GM21381 (cell line): Measurements from ENCODE around the gene PPTC7.
A peak's percentile ranks its signal among the peaks of the same experiment; 100 is the strongest.
"Not testable (repeated sequence)": the region's sequence is repeated elsewhere in the genome, so short reads cannot be mapped to it uniquely, and the experiment has no call there.

Source experiments
- ATAC-seq: cut with Tn5 transposase; IDR thresholded peaks from one replicate; pipeline ENCODE4 v1.9.1; 2021; ENCODE audit warnings: mild to moderate bottlenecking, moderate library complexity; ENCODE audit not compliant: unreplicated experiment

The PPTC7 gene

GRCh38 chr12:110537605-110538409 lies 45.3 kb downstream of the PPTC7 start:
- ATAC-seq = no peak

- ATAC-seq = no peak
These were observed 46.1 kb downstream of the PPTC7 start for GRCh38 chr12:110536834-110537604.

GRCh38 chr12:110534811-110535210 lies 48.3 kb downstream of the PPTC7 start:
- no peak for ATAC-seq

GRCh38 chr12:110533607-110534006 lies 49.5 kb downstream of the PPTC7 start:
- no peak for ATAC-seq

- ATAC-seq = no peak
These were observed 50.5 kb downstream of the PPTC7 start for GRCh38 chr12:110532644-110533043.

- peak; percentile 86 for ATAC-seq
These were observed 51.3 kb downstream of the PPTC7 start for GRCh38 chr12:110531741-110532333.

- ATAC-seq = no peak
These were observed 52.6 kb downstream of the PPTC7 start for GRCh38 chr12:110530511-110530910.

GRCh38 chr12:110528277-110528839 lies 54.8 kb downstream of the PPTC7 start:
- no peak for ATAC-seq

- ATAC-seq = not testable (repeated sequence)
These were observed 62.0 kb downstream of the PPTC7 start for GRCh38 chr12:110520876-110521712.

- ATAC-seq = not testable (repeated sequence)
These were observed 65.1 kb downstream of the PPTC7 start for GRCh38 chr12:110518014-110518413.

GRCh38 chr12:110516995-110517394 lies 66.1 kb downstream of the PPTC7 start:
- ATAC-seq = no peak

GRCh38 chr12:110514363-110514762 lies 68.8 kb downstream of the PPTC7 start:
- ATAC-seq = no peak

GRCh38 chr12:110513842-110514241 lies 69.3 kb downstream of the PPTC7 start:
- no peak for ATAC-seq

- ATAC-seq = no peak
These were observed 75.0 kb downstream of the PPTC7 start for GRCh38 chr12:110508071-110508586.

- ATAC-seq = no peak
These were observed 77.8 kb downstream of the PPTC7 start for GRCh38 chr12:110505332-110505731.

- no peak for ATAC-seq
These were observed 79.7 kb downstream of the PPTC7 start for GRCh38 chr12:110503432-110503831.

GRCh38 chr12:110501752-110502738 lies 81.1 kb downstream of the PPTC7 start, which contains the start of the genes RAD9B and VPS29:
RAD9B (plus strand) TSS chr12:110502331; CDS start chr12:110502338, 7 bp downstream.
VPS29 (minus strand) TSS chr12:110502111; CDS start chr12:110502051, 60 bp downstream.
- peak; percentile 89 for ATAC-seq

- ATAC-seq = peak; percentile 22
These were observed 81.7 kb downstream of the PPTC7 start for GRCh38 chr12:110501399-110501751.
